ENCODE data around the gene GALNT12. TPM values are rescaled to one million over a fixed set of nuclear protein-coding genes. Genes with fewer than 3 reads are reported as not detected.

GALNT12 gene
- total RNA-seq, 3 donors from 2014 or later, result 1.7 to 3.7 (median 3.5) TPM

DNA sequence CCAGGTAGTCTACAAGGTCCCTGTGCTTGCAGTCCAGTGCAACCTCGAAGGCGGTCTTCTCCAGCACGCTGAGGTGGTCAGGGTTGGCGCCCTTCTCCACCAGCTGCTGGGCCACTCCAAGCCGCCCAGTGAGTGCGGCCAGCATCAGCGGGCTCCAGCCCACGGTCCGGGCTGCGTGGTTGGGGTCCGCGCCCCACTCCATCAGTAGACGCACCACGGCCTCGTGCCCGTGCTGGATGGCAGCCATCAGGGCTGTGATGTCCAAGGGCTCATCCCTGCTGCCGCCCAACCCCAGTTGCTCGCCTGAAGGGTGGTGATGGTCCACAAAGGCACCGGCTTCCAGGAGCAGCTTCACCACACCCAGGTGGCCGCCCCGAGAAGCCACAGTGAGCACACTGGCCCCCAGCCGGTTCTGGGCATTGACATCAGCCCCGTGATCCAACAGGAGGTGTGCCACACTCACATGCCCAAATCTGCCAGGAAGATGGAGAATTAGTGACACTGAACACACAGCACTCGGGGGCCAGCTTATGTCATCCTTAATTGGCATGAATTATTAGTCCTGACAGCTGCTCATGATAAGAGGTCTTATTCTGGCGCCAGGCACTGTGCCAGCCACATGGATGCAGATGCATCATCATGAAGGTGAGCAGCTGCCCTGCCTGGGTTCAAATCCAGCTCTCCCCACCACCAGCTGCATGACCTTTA, 17.2 kb upstream of the GALNT12 start:
- peaks cover 17% of the 10 kb centered on the region for H3K4me1 Mint-ChIP-seq (ENCODE audit: low read depth)
- no peaks in the 10 kb centered on the region for H3K27me3 Mint-ChIP-seq (ENCODE audit: low read depth)
- H3K4me3 Mint-ChIP-seq, result no peak overlapping the region
- no peaks in the 10 kb centered on the region for H3K9me3 Mint-ChIP-seq
- DNase-seq, result no peak
- no peak for ATAC-seq
- H3K36me3 Mint-ChIP-seq (ENCODE audit: insufficient read depth), result peaks cover 12% of the 10 kb centered on the region

DNA sequence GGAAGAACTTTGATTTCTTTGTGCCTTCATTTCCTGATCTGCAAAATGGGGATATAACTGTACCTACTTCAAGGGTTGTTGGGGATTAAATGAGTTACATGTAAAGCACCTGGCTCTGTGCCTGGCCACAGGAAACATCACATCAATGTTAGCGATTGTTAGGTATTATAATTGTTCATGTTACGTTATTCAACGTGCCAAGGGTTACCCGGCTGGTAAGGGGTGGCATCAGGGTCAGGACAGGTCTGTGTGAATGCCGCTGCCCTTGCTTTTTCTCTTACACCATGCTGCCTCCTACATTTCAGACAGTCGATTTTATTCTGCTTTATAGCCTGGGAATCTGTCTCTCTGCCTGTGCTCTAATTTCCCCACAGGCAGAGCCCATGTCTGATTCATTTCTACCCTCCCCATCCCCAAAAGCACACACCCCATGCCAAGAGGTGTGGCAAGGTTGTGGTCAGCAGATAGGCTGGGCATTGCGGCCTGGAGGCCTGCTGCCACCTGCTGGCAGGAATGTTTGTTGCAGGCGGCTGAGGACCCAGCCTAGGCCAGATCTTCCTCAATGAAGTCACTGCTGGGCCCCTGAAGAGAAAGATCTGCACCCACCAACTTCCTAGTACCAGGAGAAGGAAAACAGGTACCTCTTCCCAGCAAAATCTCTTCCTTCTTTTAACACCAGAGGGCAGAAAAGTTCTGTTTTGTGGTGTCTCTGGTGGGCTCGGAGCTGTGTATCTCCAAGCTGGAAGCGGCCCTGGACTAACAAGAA, 16.4 kb upstream of the GALNT12 start:
- H3K27me3 Mint-ChIP-seq (ENCODE audit: low read depth), result no peaks in the 10 kb centered on the region
- ATAC-seq, result peak; percentile 44 to 56
- peaks cover 22% of the 10 kb centered on the region for H3K4me1 Mint-ChIP-seq (ENCODE audit: low read depth)
- H3K36me3 Mint-ChIP-seq (ENCODE audit: insufficient read depth), result peaks cover 8% of the 10 kb centered on the region
- no peak overlapping the region for H3K4me3 Mint-ChIP-seq
- H3K9me3 Mint-ChIP-seq, result no peaks in the 10 kb centered on the region
- peak; percentile 47 for DNase-seq

DNA sequence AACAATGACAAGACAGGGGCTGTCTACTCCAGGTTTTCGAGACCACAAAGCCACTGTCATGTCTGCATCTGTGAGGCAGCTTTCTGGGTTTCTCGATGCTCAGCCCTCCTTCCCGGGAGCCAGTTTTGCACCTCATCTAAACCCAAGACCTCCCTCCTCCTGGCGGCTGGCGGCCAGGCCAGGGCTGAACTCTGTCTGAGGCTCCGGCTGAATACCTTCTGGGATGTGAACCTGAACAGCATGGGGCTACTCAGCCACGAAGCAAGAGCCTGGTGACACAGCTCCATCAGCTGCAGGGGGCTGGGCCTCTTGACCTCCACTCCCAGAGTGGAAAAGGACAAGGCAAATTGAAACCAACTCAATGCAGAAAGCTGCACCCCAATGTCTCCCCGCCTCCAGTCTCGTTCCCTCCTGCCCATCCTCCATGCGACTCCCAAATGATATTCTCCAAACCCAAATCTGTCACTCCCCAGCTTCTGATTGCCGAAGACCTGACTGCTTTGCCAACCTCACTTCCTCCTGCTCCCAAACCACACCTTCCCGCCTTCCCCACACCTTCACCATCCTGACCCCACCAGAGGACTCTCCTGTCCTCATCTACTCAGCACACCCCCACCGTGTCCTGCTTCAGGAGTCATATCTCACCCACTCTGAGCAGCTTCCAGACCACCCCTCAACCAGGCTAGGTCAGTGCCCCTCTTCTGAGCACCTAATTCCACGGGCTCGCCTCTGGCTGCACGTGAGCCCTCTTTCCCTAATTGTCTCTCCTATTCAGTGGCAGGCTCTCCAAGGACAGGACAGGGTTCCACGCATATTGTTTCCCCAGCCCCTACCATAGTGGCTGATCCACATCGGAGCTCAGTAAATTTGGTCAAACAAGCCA, 15.6 kb upstream of the GALNT12 start:
- no peak for ATAC-seq
- Mint-ChIP-seq H3K36me3 (ENCODE audit: insufficient read depth) (peaks cover 8% of the 10 kb centered on the region), H3K9me3 (no peaks in the 10 kb centered on the region), H3K4me3 (no peak overlapping the region), H3K4me1 (ENCODE audit: low read depth) (peaks cover 22% of the 10 kb centered on the region), H3K27me3 (ENCODE audit: low read depth) (no peaks in the 10 kb centered on the region)
- no peak for DNase-seq

DNA sequence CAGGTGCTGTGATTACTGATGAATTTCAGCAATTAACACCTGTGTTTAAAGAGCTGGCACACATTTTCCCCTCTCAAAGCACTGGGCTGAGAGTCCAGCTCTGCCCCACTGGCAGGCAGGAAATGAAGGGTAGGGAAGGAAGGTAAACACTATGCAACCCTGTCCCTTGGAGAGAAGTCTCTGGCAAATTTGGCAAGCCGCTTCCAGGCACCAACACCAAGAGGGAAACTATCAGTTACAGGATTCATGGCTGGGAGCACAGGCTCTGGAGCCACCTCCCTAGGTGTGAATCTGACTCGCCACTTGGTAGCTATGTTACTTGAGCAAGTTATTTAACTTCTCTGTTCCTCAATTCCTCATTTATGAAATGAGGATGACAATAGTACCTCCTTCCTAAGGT, 14.4 kb upstream of the GALNT12 start:
- Mint-ChIP-seq H3K4me1 (ENCODE audit: low read depth) (peaks cover 26% of the 10 kb centered on the region), H3K4me3 (no peak overlapping the region), H3K27me3 (ENCODE audit: low read depth) (no peaks in the 10 kb centered on the region), H3K36me3 (ENCODE audit: insufficient read depth) (peaks cover 8% of the 10 kb centered on the region), H3K9me3 (peaks cover 2% of the 10 kb centered on the region)
- ATAC-seq, result no peak
- DNase-seq, result no peak

DNA sequence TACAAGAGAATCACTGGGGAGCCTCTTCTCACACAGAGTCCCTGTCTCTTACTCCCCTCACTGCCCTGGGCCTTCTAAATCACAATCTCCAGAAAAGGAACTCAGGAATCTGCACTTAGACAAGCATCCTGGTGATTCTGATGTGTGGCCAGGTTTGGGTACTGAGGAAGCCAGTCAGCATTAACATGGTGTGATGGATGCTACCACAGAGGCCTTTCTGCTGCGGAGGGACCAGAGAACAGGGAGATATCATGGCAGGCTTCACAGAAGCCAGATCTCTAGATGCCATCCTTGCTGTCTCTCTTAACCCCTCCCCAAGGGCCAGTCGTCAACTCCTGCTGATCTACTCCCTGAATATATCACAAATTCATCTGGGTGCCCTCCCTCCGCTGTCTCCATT, 12.7 kb upstream of the GALNT12 start:
- H3K27me3 Mint-ChIP-seq (ENCODE audit: low read depth), result no peaks in the 10 kb centered on the region
- ATAC-seq, result no peak
- H3K36me3 Mint-ChIP-seq (ENCODE audit: insufficient read depth), result peaks cover 2% of the 10 kb centered on the region
- H3K9me3 Mint-ChIP-seq, result peaks cover 8% of the 10 kb centered on the region
- peaks cover 26% of the 10 kb centered on the region for H3K4me1 Mint-ChIP-seq (ENCODE audit: low read depth)
- no peak for DNase-seq
- H3K4me3 Mint-ChIP-seq, result peak overlapping the region; percentile 74

DNA sequence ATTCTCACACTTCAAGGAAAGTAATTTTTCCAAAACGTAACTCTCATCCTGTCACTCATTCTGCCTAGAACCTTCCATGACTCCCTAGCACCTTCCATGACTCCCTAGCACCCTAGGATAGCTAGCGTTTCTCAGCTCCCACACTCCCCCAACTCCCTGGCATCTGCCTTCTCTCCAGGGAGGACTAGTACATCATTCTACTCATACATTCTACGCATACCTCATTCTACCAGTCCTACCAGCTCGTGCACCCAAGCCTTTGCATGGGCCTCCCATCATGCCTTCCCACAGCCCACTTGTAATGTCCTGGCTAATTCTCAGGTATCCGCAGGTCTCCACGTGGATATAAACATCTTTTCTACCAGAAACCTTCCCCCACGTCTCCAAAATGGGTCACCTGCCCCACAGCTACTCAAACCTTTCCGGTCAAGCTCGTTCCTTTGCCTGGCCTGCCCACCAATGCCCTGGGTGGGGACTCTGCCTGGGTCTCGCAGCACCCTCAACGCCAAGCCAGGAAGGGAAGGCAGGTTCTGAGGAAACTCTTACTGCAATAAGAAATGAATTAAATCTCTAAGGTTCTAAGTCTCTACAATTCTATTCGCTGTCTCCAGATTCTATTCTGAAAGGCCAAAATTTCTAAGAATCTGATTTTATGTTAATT, 12.0 kb upstream of the GALNT12 start:
- Mint-ChIP-seq H3K36me3 (ENCODE audit: insufficient read depth) (peaks cover 2% of the 10 kb centered on the region), H3K27me3 (ENCODE audit: low read depth) (no peaks in the 10 kb centered on the region), H3K4me3 (peak overlapping the region; percentile 74), H3K9me3 (peaks cover 8% of the 10 kb centered on the region), H3K4me1 (ENCODE audit: low read depth) (peaks cover 26% of the 10 kb centered on the region)
- ATAC-seq (no peak), DNase-seq (no peak)

DNA sequence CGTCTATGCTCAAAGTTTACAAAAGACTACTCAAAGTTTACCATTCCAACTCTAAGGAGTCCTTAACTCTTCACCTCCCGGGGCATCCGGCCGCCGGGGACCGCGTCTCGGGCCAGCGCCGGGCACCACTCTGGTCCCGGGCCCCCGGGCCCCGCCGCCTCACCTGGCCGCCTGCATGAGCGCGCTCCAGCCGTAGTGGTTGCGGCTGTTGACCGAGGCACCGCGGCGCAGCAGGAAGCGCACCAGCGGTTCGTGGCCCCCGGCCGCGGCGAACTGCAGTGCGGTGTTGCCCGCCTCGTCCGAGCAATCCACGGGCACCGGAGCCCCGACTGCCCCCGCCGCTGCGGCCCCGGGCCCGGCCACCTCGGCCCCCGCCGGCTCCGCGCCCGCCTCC, 11.5 kb upstream of the GALNT12 start:
- Mint-ChIP-seq H3K36me3 (ENCODE audit: insufficient read depth) (peaks cover 1% of the 10 kb centered on the region), H3K4me1 (ENCODE audit: low read depth) (peaks cover 25% of the 10 kb centered on the region), H3K4me3 (peak overlapping the region; percentile 74), H3K9me3 (peaks cover 8% of the 10 kb centered on the region), H3K27me3 (ENCODE audit: low read depth) (no peaks in the 10 kb centered on the region)
- ATAC-seq (peak; percentile 51 to 54), DNase-seq (no peak)

DNA sequence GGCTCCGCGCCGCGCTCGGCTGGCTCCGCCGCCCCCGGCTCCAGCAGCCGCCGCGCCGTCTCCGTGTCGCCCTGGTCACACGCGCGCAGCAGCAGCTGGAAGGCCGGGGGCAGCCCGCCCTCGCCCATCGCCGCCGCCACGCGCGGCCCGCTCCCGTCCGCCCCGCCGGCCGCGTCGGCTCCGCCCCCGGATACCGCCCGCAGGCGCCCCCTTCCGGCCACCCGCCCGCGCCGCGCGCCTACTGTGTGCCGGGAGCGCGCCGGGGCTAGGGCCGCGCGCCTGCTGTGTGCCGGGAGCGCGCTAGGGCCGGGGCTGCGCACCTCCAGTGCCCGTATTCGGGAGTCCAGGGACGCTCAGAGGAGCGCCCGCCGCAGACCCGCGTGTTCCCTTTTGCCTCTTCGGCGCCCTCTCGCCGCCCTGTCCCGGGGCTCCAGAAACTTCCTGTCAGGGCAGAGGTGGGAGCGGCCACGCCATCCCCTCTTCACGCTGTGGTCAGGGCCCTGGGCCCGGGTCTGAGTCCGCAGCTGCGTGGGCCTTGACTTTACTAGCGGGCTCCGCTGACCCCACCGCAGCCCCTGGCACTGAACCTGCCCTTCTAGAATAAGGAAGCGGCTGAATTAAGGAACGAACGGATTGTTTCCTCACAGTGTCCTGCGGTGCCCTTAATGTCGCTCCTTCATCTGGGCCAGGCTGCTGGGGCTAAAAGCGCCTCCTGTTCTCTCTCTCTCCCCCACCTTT, 10.9 kb upstream of the GALNT12 start, which contains the start of gene ANKS6:
ANKS6 (minus strand) TSS at position 192 of the 738 bp plus-strand sequence; CDS start at position 128, 64 bp downstream.
- ATAC-seq, result peak; percentile 83 to 86
- Mint-ChIP-seq H3K27me3 (ENCODE audit: low read depth) (no peaks in the 10 kb centered on the region), H3K4me3 (peak within 1 kb of the TSS; percentile 87)

DNA sequence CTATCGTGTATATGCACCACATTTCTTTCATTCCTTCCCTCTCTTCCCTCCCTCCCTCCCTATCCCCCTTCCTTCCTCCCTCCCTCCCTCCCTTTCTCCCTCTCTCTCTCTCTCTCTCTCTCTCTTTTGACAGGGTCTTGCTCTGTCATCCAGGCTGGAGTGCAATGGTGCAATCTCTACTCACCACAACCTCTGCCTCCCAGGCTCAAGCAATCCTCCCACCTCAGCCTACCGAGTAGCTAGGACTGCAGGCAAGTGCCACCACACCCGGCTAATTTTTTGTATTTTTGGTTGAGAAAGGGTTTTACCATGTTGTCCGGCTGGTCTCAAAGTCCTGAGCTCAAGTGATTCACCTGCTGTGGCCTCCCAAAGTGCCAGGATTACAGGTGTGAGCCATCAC, 10.0 kb upstream of the GALNT12 start:
- H3K9me3 Mint-ChIP-seq, result peaks cover 8% of the 10 kb centered on the region
- DNase-seq (no peak), ATAC-seq (no peak)
- H3K27me3 Mint-ChIP-seq (ENCODE audit: low read depth), result no peaks in the 10 kb centered on the region
- H3K36me3 Mint-ChIP-seq (ENCODE audit: insufficient read depth), result no peaks in the 10 kb centered on the region
- peaks cover 16% of the 10 kb centered on the region for H3K4me1 Mint-ChIP-seq (ENCODE audit: low read depth)
- peak overlapping the region; percentile 64 for H3K4me3 Mint-ChIP-seq

More for the DNA sequence above, 10.9 kb upstream of the GALNT12 start, which contains the start of gene ANKS6:
- Mint-ChIP-seq H3K4me1 (ENCODE audit: low read depth) (peaks cover 22% of the 10 kb centered on the region), H3K36me3 (ENCODE audit: insufficient read depth) (no peaks in the 10 kb centered on the region), H3K9me3 (peaks cover 8% of the 10 kb centered on the region)
- peak; percentile 83 for DNase-seq

DNA sequence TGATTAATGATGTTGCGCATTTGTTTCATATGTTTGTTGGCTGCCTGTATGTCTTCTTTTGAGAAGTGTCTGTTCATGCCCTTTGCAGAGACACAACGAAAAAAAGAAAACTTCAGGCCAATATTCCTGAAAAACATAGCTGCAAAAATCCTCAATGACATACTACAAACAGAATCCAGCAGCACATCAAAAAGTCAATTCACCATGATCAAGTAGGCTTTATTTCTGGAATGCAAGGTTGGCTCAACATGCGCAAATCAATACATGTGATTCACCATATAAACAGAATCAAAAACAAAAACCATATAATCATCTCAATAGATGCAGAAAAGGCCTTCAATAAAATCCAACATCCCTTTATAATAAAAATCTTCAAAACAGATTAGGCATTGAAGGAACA, 9.2 kb upstream of the GALNT12 start:
- no peak overlapping the region for H3K4me3 Mint-ChIP-seq
- ATAC-seq (no peak), DNase-seq (no peak)
- H3K9me3 Mint-ChIP-seq, result peaks cover 8% of the 10 kb centered on the region
- H3K27me3 Mint-ChIP-seq (ENCODE audit: low read depth), result no peaks in the 10 kb centered on the region
- H3K36me3 Mint-ChIP-seq (ENCODE audit: insufficient read depth), result no peaks in the 10 kb centered on the region
- H3K4me1 Mint-ChIP-seq (ENCODE audit: low read depth), result peaks cover 16% of the 10 kb centered on the region

DNA sequence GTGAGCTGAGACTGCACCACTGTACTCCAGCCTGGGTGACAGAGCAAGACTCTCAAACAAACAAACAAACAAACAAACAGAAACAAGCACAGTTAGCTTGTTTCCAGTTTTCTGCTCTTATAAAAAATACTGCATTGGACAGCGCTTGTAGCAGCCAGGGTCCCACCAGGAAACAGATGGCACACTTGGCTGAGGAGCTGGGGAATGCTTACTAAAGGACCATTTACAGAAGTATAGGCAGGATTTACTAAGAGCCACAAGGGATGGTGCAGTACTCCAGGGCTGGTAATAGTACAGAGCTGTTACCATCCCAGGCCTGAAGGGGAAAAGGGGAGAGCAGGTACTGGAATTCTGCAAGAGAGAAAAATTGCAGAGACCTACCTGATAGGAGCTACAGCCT, 5.9 kb upstream of the GALNT12 start:
- H3K36me3 Mint-ChIP-seq (ENCODE audit: insufficient read depth), result no peaks in the 10 kb centered on the region
- no peak for ATAC-seq
- H3K9me3 Mint-ChIP-seq, result peaks cover 8% of the 10 kb centered on the region
- H3K4me3 Mint-ChIP-seq, result no peak overlapping the region
- DNase-seq, result no peak
- peaks cover 4% of the 10 kb centered on the region for H3K4me1 Mint-ChIP-seq (ENCODE audit: low read depth)
- peaks cover 2% of the 10 kb centered on the region for H3K27me3 Mint-ChIP-seq (ENCODE audit: low read depth)

DNA sequence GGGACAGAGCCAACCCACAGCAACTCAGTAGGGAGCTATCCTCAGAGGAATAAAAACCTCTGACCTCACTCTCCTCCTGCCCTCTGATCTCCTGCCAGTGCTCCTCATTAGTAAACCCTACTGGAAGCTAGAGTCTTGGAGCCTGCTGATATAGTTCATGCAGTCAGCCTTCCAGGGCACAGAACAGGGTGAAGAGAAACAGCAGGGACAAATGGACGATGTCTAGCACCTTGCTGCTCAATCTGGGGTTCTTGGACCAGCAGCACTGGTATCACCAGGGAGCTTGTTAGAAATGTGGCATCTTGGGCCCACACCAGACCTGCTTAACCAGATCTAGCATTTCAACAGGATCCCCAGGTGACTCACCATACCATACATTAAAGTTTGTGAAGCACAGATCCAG, 5.5 kb upstream of the GALNT12 start:
- H3K4me1 Mint-ChIP-seq (ENCODE audit: low read depth), result peaks cover 7% of the 10 kb centered on the region
- DNase-seq (no peak), ATAC-seq (no peak)
- H3K36me3 Mint-ChIP-seq (ENCODE audit: insufficient read depth), result no peaks in the 10 kb centered on the region
- peaks cover 2% of the 10 kb centered on the region for H3K27me3 Mint-ChIP-seq (ENCODE audit: low read depth)
- H3K4me3 Mint-ChIP-seq, result no peak overlapping the region
- H3K9me3 Mint-ChIP-seq, result peaks cover 8% of the 10 kb centered on the region

DNA sequence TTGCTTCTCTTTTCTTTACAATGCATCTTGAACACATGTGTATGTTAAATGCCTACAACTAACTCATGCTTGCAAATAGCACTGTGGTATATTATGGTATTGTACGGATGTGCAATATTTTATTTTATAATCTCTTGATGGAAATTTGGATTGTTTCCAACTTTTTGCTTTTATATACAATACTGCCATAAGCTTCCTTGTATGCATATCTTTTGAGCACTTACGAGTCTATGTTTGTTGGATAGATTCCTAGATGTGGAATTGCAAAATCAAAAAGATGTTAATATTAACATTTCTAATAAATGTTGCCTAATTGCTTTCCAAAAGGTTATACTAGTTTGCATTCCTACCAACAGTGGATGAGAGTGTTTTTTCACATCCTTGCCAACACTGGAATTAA, 3.4 kb upstream of the GALNT12 start:
- H3K27me3 Mint-ChIP-seq (ENCODE audit: low read depth), result peaks cover 2% of the 10 kb centered on the region
- ATAC-seq, result no peak
- no peaks in the 10 kb centered on the region for H3K36me3 Mint-ChIP-seq (ENCODE audit: insufficient read depth)
- H3K4me1 Mint-ChIP-seq (ENCODE audit: low read depth), result peaks cover 19% of the 10 kb centered on the region
- no peak for DNase-seq
- H3K9me3 Mint-ChIP-seq, result no peaks in the 10 kb centered on the region
- no peak overlapping the region for H3K4me3 Mint-ChIP-seq

All from activated T-cell treated with anti-CD3 and anti-CD28 coated beads, Interleukin-2, amount 50 U/mL, for 4 hours (primary cell).